GM12801 (cell line): ENCODE measurements around the gene SEMA3F.

ENCODE experiments used
- CTCF ChIP-seq: IDR thresholded peaks from one replicate; pipeline ENCODE4 v1.5.1; 2011; ENCODE audit warnings: control low read depth; ENCODE audit not compliant: insufficient read length; ENCODE audit errors: extremely low read depth

Gene SEMA3F

GRCh38 chr3:50158530-50159146 lies 3.5 kb downstream of the SEMA3F start:
- TF ChIP-seq CTCF = no peak

GRCh38 chr3:50160561-50160983 lies 5.4 kb downstream of the SEMA3F start:
- TF ChIP-seq CTCF = no peak

DNA sequence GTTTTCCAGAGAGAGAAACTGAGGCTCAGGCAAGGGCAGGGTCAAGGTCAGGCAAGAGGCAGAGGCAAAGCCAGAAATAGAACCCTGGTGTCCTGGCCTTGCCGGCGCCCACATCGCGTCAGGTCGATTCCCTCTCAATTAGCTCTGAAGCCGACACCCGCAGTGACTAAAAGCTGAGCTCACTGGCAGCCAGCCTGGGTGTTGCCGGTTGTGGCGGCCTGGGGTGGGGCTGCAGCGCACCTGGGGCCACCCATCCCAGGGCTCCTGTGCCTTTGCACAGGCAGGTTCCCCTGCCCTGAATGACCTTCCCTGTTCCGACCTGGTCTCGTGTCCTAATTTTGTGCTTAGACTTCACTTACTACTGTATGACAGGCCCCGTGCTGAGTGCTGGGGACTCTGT lies 6.2 kb downstream of the SEMA3F start:
- TF ChIP-seq CTCF = no peak

DNA sequence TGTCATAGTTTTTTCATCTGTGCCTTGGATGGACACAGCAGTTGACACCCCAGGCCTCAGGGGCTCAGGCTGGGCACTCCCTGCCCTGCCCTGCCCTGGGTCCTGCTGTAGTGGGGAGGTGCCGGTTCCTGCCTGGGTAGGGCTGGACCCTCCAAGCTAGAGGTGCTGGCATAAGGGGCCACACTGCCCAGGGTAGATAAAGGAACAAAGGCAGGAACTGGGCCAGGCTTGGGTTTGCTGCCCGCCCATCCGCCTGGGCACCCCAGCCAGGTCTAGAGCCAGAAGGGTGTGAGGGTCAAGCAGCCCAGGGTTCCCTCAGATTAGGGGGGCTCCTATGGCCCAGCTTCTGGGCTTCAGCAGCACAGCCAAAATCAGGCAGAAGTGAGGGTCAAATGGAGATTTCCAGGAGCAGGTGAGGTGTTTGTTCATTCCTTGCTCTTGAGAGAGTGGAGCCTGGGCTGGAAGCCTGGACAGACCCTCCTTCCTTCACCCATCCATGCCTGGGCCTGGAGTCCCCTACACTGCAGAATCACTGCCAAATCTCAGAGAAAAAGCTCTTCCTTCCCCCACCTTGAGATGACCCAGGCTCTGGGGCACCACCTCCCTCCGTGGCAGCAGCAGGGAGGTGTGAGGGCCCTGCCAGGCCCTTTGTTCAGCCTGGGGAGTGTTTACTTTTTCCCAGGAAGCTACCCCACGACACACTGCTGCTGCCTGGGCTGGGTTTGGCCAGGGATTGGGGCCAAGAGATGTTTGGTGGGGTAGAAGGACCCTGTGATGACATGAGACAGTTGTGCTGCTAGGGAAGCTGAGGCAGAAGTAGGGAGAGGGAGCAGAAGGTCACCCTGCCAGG lies 7.1 kb downstream of the SEMA3F start:
- TF ChIP-seq CTCF = no peak

- TF ChIP-seq CTCF = no peak
Measured at GRCh38 chr3:50163572-50164455, 8.7 kb downstream of the SEMA3F start.

DNA sequence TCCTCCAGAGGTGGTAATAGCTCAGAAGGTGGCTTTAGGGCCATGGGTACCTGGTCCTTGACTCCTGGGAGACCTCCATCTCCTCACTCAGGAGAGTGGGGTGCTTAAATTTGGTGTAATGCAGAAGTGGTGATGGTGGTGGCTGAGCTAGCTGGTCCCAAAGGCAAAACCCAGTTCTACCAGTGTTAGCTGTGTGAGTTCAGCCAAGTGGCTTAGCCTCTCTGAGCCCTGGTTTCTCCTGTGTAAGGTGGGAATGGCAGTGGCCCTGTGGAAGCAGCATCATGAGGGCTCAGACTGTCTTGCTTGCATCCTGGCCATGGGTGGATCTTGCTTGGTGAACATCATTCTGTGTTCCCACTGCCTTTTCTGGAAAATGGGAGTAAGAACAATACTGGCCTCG lies 9.4 kb downstream of the SEMA3F start:
- no peak for TF ChIP-seq CTCF
